ENCODE results near the gene SLC6A5. TPM values are rescaled to one million over a fixed set of nuclear protein-coding genes. Genes with fewer than 3 reads are reported as not detected.

SLC6A5 gene
- total and polyA plus RNA-seq, 7 donors, result not detected

DNA sequence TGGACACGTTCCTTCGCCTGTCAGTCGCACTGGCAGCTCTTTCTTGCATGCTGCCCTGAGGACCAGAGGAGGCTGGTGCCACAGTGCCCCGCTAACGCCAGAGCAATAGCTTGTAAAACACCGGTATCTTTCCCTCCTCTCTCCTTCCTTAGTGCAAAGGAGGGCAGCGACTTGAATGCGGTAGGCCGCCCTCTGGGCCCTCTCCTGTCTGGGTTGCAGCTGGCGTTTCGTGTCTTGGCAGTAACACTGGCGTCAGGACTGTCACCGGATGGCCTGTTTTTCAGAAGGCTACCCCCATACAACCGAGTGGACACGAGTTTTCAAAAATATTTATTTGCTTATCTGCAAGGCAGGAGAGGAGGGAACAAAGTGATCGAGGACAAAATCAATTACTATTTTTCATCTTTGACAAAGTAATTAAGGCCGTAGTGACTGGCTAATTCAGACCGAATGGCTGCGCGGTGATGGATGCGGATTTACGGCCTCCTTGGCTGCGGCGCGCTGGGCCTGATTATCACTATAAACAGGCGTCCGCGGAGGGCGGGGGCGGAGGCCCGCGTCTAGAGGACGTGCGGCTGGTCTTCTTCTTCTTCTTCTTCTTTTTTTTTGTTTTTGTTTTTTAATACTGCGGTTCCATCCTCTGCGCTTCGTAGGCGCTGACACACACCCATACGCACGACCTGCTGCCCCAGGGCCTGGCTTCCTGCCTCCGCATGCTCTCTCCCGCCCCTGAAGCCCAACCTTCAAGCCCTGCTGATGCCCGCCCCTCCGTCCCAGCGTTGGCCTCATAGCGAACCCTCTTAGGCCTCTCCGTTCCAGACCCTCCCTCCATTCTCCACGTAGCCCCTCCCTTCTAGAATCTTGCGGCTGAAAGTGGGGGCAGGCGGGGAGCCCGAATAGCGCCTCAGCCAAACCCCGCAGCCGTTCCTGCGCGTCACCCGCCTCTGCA is 2.9 kb upstream of the SLC6A5 start:
- no peaks in the 10 kb centered on the region for H3K36me3 ChIP-seq (ENCODE audit: insufficient read depth in 1 of 2, low read depth in 1 of 2)
- no peak for ATAC-seq
- no peak for DNase-seq
- no peaks in the 10 kb centered on the region for H3K4me1 ChIP-seq
- 4% methylated on average over 57 of the region's 57 CpGs for WGBS, 3 donors
- H3K4me3 ChIP-seq, result peak overlapping the region; percentile 19
- intact Hi-C loops (cut with DNase I), result no loop called here
- H3K27me3 ChIP-seq (ENCODE audit: insufficient read depth in 3 of 3, low read length in 2 of 3), result peaks cover 0 to 89% (median 32%) of the 10 kb centered on the region in 3 donors
- H3K9me3 ChIP-seq, result no peaks in the 10 kb centered on the region
- TF ChIP-seq, protein P1, sequence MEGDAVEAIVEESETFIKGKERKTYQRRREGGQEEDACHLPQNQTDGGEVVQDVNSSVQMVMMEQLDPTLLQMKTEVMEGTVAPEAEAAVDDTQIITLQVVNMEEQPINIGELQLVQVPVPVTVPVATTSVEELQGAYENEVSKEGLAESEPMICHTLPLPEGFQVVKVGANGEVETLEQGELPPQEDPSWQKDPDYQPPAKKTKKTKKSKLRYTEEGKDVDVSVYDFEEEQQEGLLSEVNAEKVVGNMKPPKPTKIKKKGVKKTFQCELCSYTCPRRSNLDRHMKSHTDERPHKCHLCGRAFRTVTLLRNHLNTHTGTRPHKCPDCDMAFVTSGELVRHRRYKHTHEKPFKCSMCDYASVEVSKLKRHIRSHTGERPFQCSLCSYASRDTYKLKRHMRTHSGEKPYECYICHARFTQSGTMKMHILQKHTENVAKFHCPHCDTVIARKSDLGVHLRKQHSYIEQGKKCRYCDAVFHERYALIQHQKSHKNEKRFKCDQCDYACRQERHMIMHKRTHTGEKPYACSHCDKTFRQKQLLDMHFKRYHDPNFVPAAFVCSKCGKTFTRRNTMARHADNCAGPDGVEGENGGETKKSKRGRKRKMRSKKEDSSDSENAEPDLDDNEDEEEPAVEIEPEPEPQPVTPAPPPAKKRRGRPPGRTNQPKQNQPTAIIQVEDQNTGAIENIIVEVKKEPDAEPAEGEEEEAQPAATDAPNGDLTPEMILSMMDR (IDR thresholded peaks at IDR 0.05), result no peak
- no peak overlapping the region for H3K27ac ChIP-seq

DNA sequence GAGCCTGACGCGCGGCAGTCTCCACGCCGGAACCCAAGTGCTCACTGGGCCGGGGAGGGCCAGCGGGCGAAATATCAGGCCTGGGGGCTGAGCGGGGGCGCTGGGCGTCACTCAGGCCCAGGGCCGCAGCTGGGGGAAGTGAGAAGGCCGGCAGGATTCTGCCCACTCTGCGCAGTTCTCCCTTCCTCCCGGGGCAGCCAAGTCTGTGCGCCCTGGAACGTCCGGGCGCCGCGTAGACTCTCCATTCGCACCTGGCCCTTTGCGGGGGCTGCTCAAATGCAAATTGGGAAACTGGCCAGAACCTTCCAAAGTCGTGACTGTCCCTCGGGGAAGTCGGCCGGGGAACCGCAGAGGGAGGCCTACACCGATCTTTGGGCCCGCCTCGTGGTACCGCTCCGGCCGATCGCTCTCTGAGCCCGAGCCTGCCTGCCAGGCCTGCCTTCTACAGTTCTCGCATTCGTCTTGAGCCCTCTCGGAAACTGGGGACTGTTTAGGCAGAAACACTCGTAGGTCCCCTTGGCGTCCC is 2.2 kb upstream of the SLC6A5 start:
- ATAC-seq, result no peak
- H3K27me3 ChIP-seq (ENCODE audit: insufficient read depth in 3 of 3, low read length in 2 of 3), result peaks cover 0 to 96% (median 34%) of the 10 kb centered on the region in 3 donors
- TF ChIP-seq, protein P1 (IDR thresholded peaks at IDR 0.05), result no peak
- no peaks in the 10 kb centered on the region for H3K36me3 ChIP-seq (ENCODE audit: insufficient read depth in 1 of 2, low read depth in 1 of 2)
- H3K27ac ChIP-seq, result no peak overlapping the region
- H3K4me3 ChIP-seq, result peak overlapping the region; percentile 19
- H3K4me1 ChIP-seq, result no peaks in the 10 kb centered on the region
- H3K9me3 ChIP-seq, result no peaks in the 10 kb centered on the region
- 0 to 2% (median 1%) methylated on average over 36 to 41 of the region's 41 CpGs for WGBS, 3 donors
- intact Hi-C loops (cut with DNase I), result no loop called here
- DNase-seq, result no peak

DNA sequence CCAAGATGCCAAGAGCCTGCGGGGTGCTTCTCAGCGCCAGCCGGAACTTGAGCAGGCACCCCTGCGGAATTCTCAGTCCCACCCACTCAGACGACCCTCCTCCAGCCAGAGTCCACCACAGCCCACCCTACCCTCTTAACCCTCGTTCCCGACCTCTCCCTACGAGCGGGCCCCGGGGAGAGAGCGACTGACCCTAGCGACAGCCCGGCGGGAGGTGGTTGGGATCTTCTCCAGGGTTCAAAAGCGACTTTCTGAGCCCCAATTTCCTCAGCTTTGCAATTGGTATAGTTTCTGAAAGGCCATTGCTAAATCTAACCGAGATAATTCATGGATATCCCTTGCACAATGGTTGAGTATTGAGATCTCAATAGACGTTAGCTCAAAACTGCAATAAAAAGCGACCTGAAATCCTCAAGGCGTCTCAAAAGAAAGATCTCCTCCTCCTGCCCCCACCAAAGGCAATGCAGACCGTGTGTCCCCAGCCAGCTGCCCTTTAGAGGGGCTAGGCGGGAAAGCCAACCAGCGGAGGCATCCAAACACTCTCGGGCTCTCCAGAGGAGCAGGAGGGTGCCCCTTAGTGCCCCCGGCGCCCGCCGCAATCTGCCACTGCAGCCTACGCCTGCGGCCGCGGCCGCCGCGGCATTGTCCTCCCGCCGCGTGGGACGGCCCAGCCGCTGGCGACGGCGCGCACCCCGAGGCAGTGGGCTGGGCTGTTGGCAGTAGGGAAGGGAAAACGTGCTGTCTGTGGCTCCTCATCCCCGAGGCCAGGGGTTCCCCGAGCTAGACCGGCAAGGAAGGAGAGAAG is 1.5 kb upstream of the SLC6A5 start:
- TF ChIP-seq, protein P1 (IDR thresholded peaks at IDR 0.05), result no peak
- DNase-seq, result no peak
- Histone ChIP-seq H3K4me1 (no peaks in the 10 kb centered on the region), H3K4me3 (no peak overlapping the region), H3K9me3 (no peaks in the 10 kb centered on the region), H3K36me3 (ENCODE audit: insufficient read depth in 1 of 2, low read depth in 1 of 2) (no peaks in the 10 kb centered on the region), H3K27me3 (ENCODE audit: insufficient read depth in 3 of 3, low read length in 2 of 3) (peaks cover 0 to 98% (median 40%) of the 10 kb centered on the region in 3 donors), H3K27ac (no peak overlapping the region)
- no peak for ATAC-seq
- 1 to 2% (median 1%) methylated on average over 48 of the region's 48 CpGs for WGBS, 3 donors
- intact Hi-C loops (cut with DNase I), result no loop called here

DNA sequence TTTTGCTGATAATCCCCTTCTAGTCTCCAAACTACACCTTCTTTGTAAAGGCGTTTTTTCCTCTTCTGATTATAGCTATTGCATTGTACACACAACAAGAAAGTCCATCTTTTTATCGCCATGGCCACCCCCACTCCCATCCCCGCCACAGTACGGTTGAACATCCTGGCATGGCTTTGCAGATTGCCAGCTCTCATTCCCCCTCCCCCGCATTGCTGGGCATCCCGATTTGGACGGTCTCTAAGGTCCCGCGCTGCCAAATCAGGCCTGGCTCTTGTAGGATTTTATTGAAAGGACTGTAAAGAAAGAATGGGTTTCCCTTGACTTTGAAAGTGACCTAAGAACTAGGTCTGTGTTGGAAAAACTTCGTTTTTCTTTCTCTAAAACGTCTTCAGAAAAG is 916 bp upstream of the SLC6A5 start:
- Histone ChIP-seq H3K27ac (no peak overlapping the region), H3K4me3 (no peak overlapping the region), H3K36me3 (ENCODE audit: insufficient read depth in 1 of 2, low read depth in 1 of 2) (no peaks in the 10 kb centered on the region), H3K27me3 (ENCODE audit: insufficient read depth in 3 of 3, low read length in 2 of 3) (peaks cover 0 to 98% (median 43%) of the 10 kb centered on the region in 3 donors), H3K9me3 (no peaks in the 10 kb centered on the region), H3K4me1 (no peaks in the 10 kb centered on the region)
- intact Hi-C loops (cut with DNase I), result no loop called here
- 4 to 7% (median 5%) methylated on average over 11 of the region's 11 CpGs for WGBS, 3 donors
- TF ChIP-seq, protein P1 (IDR thresholded peaks at IDR 0.05), result no peak
- ATAC-seq, result no peak
- no peak for DNase-seq

All from psoas muscle (tissue), 8 donors.